GM12872 (cell line): ENCODE measurements around the gene MADCAM1.

Source experiments
- CTCF ChIP-seq: IDR thresholded peaks from 3 replicates; pipeline ENCODE4 v1.5.1; 2011; ENCODE audit warnings: low read depth, mild to moderate bottlenecking, low read length, moderate library complexity; ENCODE audit not compliant: insufficient read depth

The MADCAM1 gene

GRCh38 chr19:455851-456546 lies 40.3 kb upstream of the MADCAM1 start:
- no peak for TF ChIP-seq CTCF

- TF ChIP-seq CTCF, result no peak
These were observed 39.7 kb upstream of the MADCAM1 start for GRCh38 chr19:456547-457110.

GRCh38 chr19:457636-458035 lies 38.6 kb upstream of the MADCAM1 start:
- TF ChIP-seq CTCF, result no peak

- TF ChIP-seq CTCF, result no peak
These were observed 37.9 kb upstream of the MADCAM1 start for GRCh38 chr19:458091-459042.

- no peak for TF ChIP-seq CTCF
These were observed 36.4 kb upstream of the MADCAM1 start for GRCh38 chr19:459724-460511.

- no peak for TF ChIP-seq CTCF
These were observed 35.2 kb upstream of the MADCAM1 start, which contains the start of gene SHC2 for GRCh38 chr19:460877-461720. TSS of gene SHC2 (minus strand) at chr19:461033. CDS start at chr19:460996, 37 bp downstream.
